Activated CD4-positive, alpha-beta T cell treated with anti-CD3 and anti-CD28 coated beads for 24 hours (primary cell): ENCODE measurements around the gene DDX19B.
"Not testable (repeated sequence)": the region's sequence is repeated elsewhere in the genome, so short reads cannot be mapped to it uniquely, and the experiment has no call there.

ENCODE experiments used
- DNase-seq, 2 donors: peaks; one replicate each; pipeline ENCODE4 v3.0.0-alpha.2; 2020; ENCODE audit warnings: low read depth in 2 of 2

Gene DDX19B

DNA sequence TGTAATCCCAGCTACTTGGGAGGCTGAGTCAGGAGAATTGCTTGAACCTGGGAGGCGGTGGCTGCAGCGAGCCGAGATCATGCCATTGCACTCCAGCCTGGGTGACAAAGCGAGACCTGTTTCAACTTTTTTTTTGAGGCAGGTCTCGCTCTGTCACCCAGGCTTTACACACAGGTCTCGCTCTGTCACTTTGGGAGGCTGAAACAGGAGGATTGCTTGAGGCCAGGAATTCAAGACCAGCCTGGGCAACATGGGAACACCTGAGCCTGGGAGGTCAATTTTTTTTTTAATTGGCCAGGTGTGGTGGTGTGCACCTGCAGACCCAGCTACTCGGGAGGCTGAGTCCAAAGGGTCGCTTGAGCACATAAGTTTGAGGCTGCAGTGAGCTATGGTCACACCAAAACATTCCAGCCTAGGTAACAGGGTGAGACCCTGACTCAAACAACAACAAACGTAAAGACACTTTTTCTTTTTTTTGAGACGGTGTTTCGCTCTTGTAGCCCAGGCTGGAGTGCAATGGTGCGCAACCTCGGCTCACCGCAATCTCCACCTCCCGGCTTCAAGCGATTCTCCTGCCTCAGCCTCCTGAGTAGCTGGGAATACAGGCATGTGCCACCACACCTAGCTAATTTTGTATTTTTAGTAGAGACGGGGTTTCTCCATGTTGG is 11.5 kb upstream of the DDX19B start:
- DNase-seq: not testable (repeated sequence)

- DNase-seq: peak; percentile 86 to 92
Measured at GRCh38 chr16:70289229-70290094, 9.5 kb upstream of the DDX19B start, which contains the start of gene AARS1. TSS of gene AARS1 (minus strand) at chr16:70289506. CDS start at chr16:70282763, 6,743 bp downstream.

DNA sequence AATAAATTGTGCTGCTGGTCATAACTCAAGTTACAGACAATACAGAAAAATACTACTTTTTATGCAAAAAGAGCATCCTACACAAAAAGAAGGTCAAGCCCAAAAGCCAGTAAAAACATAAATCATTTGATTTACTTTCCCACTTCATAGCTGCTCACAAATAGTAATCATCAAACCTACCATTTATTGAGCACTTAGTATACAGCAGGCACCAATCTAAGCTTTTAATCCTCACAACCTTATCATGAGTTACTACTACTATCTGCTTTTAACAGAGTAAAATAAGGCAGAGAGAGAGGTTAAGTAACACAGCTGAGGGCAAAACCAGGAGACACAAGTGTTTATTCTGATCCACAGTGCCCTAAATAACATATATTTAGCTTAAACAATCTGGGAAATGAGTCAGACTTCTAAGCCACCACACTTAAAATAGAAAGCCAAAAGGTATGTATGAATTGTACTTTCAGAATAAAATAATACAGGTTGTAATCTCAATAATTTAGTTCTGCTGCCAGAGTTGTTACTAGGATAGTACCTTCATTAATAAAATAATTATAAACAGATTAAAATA is 8.0 kb upstream of the DDX19B start:
- DNase-seq: no peak

DNA sequence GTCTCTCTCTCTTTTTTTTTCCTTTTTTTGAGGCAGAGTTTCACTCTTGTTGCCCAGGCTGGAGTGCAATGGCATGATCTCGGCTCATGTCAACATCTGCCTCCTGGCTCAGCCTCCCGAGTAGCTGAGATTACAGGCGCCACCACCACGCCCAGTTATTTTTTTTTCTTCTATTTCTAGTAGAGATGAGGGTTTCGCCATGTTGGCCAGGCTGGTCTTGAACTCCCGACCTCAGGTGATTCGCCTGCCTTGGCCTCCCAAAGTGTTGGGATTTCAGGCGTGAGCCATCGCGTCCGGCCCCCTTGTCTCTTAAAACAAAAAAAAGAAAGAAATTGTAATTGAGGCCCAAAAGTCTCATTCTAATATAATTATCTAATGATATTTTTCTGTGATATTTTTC is 6.8 kb upstream of the DDX19B start:
- DNase-seq: not testable (repeated sequence)

- DNase-seq: no peak
Measured at GRCh38 chr16:70294385-70295025, 4.5 kb upstream of the DDX19B start.

- DNase-seq: no peak
Measured at GRCh38 chr16:70295634-70296033, 3.4 kb upstream of the DDX19B start.

- no peak for DNase-seq
Measured at GRCh38 chr16:70301121-70301520, 2.1 kb downstream of the DDX19B start.

- DNase-seq: no peak
Measured at GRCh38 chr16:70302745-70303144, 3.8 kb downstream of the DDX19B start.

DNA sequence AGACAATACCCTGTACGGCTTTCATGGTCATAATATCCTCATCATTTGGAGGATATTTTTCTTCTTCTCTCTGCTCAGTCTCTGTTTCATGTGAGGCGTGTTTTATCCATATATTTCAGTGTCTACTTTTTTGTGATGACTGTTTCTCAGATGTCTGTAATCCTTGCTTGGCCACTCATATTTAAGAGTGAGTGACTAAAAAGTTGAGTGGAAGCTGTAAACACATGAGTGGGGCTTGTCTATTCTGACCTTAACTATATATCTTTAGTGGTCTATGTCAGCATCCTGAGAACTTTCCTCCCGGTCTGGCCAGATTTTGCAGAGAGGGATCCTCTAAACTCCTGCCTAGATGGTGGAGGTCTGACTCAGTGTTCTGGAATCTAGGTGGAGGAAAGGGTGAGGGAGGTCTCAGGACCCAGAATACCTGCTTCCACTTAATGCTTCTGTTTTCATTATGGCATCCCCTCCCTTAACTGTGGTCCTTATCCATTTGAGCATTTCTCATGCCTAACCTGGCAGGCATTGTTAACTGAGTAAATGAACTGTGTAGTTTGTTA is 6.0 kb downstream of the DDX19B start:
- no peak for DNase-seq

GRCh38 chr16:70306880-70307279 is 7.9 kb downstream of the DDX19B start:
- DNase-seq: no peak

- DNase-seq: not testable (repeated sequence)
Measured at GRCh38 chr16:70307726-70308125, 8.7 kb downstream of the DDX19B start.

GRCh38 chr16:70320121-70320520 is 21.1 kb downstream of the DDX19B start:
- no peak for DNase-seq

- DNase-seq: no peak
Measured at GRCh38 chr16:70324998-70325747, 26.2 kb downstream of the DDX19B start.

DNA sequence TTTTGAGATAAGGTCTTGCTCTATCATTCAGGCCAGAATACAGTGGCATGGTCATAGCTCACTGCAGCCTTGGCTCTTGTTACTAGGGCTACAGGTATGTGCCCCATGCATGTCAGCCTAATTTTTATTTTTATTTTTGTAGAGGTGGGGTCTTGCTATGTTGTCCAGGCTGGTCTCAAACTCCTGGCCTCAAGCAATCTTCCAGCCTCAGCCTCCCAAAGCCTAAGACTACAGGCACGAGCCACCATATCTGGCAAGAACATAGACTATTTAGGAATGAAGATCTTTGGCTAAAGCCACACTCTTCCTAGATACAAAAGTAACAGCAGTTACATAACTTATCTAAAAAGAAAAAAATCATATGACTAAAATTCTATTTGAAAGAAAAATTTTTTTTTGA is 32.1 kb downstream of the DDX19B start:
- no peak for DNase-seq

DNA sequence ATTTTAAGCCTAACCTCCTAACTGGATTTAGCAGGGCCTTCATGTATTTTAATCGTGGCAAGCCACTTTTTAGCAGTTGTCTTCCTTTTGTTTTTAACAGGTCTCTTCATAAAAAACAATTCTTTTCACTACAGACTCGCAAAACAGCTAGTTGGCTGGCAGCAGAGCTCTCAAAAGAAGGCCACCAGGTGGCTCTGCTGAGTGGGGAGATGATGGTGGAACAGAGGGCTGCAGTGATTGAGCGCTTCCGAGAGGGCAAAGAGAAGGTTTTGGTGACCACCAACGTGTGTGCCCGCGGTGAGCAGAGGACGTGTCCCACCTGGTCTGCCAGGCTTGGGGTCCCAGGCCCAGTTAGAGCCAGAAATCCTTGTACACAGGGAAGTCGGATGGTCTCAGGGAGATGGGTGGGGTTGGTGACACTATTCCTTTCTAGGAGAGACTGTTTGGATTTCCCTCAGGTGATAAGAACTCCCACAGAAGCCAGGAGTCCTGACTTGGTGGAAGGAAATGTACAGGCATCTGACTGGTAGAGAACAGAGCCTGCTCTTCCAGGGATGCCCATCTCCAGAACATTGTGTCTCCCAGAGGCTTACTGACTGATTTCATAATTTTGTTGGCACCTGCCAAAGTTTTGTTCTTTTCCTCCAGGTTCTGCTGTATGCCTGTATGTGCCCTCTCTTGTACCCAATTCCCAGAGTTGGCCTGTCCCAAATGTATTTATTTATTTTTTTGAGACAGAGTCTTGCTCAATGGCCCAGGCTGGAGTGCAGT is 32.8 kb downstream of the DDX19B start:
- DNase-seq: no peak

- not testable (repeated sequence) for DNase-seq
Measured at GRCh38 chr16:70332728-70333127, 33.7 kb downstream of the DDX19B start.

DNA sequence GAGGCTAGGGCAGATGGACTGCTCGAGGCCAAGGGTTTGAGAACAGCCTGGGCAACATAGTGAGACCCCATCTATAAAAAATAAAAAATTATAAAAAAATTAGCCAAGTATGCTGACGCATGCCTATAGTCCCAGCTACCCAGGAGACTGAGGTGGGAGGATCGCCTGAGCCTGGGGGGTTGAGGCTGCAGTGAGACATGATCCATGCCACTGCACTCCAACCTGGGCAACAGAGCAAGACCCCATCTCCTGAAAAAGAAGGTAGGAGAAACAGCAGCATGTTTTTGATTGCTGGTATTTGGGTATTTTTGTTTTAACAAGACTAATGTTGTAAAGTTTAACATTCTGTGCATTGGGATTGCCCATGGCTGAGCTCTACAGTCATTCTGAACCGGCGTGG is 38.8 kb downstream of the DDX19B start:
- no peak for DNase-seq

- no peak for DNase-seq
Measured at GRCh38 chr16:70341600-70341999, 42.6 kb downstream of the DDX19B start.

GRCh38 chr16:70342016-70342415 is 43.0 kb downstream of the DDX19B start:
- no peak for DNase-seq

DNA sequence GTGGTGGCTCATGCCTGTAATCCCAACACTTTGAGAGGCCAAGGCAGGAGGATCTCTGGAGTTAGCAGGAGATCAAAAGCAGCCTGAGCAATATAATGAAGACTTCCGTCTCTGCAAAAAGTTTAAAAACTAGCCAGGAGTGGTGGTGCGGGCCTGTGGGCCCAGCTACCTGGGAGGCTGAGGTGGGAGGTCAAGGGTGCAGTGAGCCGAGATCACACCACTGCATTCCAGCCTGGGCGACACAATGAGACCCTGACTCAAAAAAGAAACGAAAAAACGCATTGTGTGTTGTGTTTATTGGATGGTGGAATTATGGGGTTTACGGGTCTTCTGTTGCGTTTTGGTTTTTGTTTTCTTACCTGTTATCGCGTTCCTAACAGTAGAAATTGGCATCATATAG is 46.9 kb downstream of the DDX19B start:
- DNase-seq: no peak
